D721Med (cell line): ENCODE results near the gene BBX.
A peak's percentile ranks its signal among the peaks of the same experiment; 100 is the strongest.

Source experiments
- DNase-seq: peaks from one replicate; pipeline ENCODE4 v3.0.0; 2011; ENCODE audit warnings: low spot score; ENCODE audit not compliant: insufficient read length
- FAIRE-seq: peaks from 2 replicates; lab custom pipeline; 2011; peaks lifted over from hg19 to GRCh38; lab: Jason Lieb, UNC
- CTCF ChIP-seq: IDR thresholded peaks from 2 replicates; pipeline ENCODE4 v1.5.1; 2012; ENCODE audit warnings: mild to moderate bottlenecking, control low read depth; ENCODE audit not compliant: insufficient read depth; ENCODE audit errors: missing control alignments

BBX gene

GRCh38 chr3:107680698-107681097 is 157.9 kb downstream of the BBX start:
- no peak for TF ChIP-seq CTCF
- FAIRE-seq (no peak), DNase-seq (no peak)

- no peak for FAIRE-seq
- no peak for TF ChIP-seq CTCF
- DNase-seq: no peak
Observed at GRCh38 chr3:107681396-107681795, 158.6 kb downstream of the BBX start.

GRCh38 chr3:107682580-107682979 is 159.8 kb downstream of the BBX start:
- FAIRE-seq: no peak
- TF ChIP-seq CTCF: no peak
- no peak for DNase-seq

GRCh38 chr3:107683447-107683846 is 160.7 kb downstream of the BBX start:
- TF ChIP-seq CTCF: no peak
- FAIRE-seq (no peak), DNase-seq (no peak)

GRCh38 chr3:107684431-107684925 is 161.7 kb downstream of the BBX start:
- DNase-seq (no peak), FAIRE-seq (no peak)
- TF ChIP-seq CTCF: no peak

- DNase-seq (no peak), FAIRE-seq (peak; percentile 78)
- no peak for TF ChIP-seq CTCF
Observed at GRCh38 chr3:107685383-107685782, 162.6 kb downstream of the BBX start.

GRCh38 chr3:107687056-107687581 is 164.4 kb downstream of the BBX start:
- no peak for DNase-seq
- no peak for FAIRE-seq

More at GRCh38 chr3:107687056-107687581, 164.4 kb downstream of the BBX start:
- no peak for TF ChIP-seq CTCF
